HepG2 (cell line): Measurements from ENCODE around the gene EIF4E1B. TPM values are rescaled to one million over a fixed set of nuclear protein-coding genes. Genes with fewer than 3 reads are reported as not detected.

Experiments used
- ATAC-seq: fragments of 200-7000 bp; cut with Tn5 transposase; 3 replicates; pipeline ENCODE4 v1.9.1; 2020; ENCODE audit warnings: mild to moderate bottlenecking, moderate library complexity
- BruUV-seq: library from RNA; stranded (reverse); fragments of 400-500 nt; replicated peaks from 2 replicates; lab custom pipeline; 2021; lab: Mats Ljungman, UMichigan
- CTCF ChIA-PET: fragments of 300-600 bp; formaldehyde crosslinking; extraction: SDS; loops from one replicate; lab custom pipeline; 2021; ENCODE audit warnings: low total read pairs, inconsistent platforms, low intra/inter-chr PET ratio; lab: Yijun Ruan, JAX
- POLR2A ChIA-PET: fragments of 350-600 bp; sonication (Branson Sonifier 250); formaldehyde crosslinking; loops from one replicate; lab custom pipeline; 2020; ENCODE audit warnings: antibody characterized with exemption, inconsistent platforms; lab: Yijun Ruan, JAX
- DNase-seq: peaks from one replicate; pipeline ENCODE4 v3.0.0-alpha.2; 2015; ENCODE audit warnings: low spot score
- FAIRE-seq: peaks from 3 replicates; lab custom pipeline; 2011; peaks lifted over from hg19 to GRCh38; lab: Jason Lieb, UNC
- H2AFZ ChIP-seq: one replicate; pipeline ENCODE4 v1.6.1; 2011; ENCODE audit warnings: low read length, inconsistent platforms
- H3K27ac ChIP-seq: fragments of 300-600 bp; 3 replicates; pipeline ENCODE4 v1.8.0; 2011; ENCODE audit warnings: mixed run types, mild to moderate bottlenecking, mixed read lengths, low read length, inconsistent platforms; ENCODE audit not compliant: insufficient read depth; ENCODE audit errors: extremely low read length
- H3K27me3 ChIP-seq, 2 experiments: fragments of 200-600 bp in 1 of 2; 2 replicates in 1 of 2; 3 replicates in 1 of 2; pipeline versions ENCODE4 v1.6.0 to v1.8.0; 2011; ENCODE audit warnings: low read length in 2 of 2, mild to moderate bottlenecking in 2 of 2, moderate library complexity in 2 of 2, inconsistent platforms in 1 of 2; ENCODE audit not compliant: insufficient read depth in 2 of 2, control insufficient read depth in 1 of 2
- H3K36me3 ChIP-seq, 2 experiments: fragments of 200-600 bp in 1 of 2; replicated peaks in 1 of 2; 2 replicates in 1 of 2; 3 replicates in 1 of 2; pipeline versions ENCODE4 v1.5.1 to v1.8.0; 2011; ENCODE audit warnings: low read length in 2 of 2, inconsistent platforms in 1 of 2; ENCODE audit not compliant: insufficient read depth in 2 of 2, control insufficient read depth in 1 of 2
- H3K4me1 ChIP-seq: 2 replicates; pipeline ENCODE4 v1.5.1; 2012; ENCODE audit warnings: low read length, inconsistent platforms; ENCODE audit not compliant: insufficient read depth
- H3K4me2 ChIP-seq: 2 replicates; pipeline ENCODE4 v1.6.0; 2011; ENCODE audit warnings: low read depth, low read length, inconsistent platforms
- H3K4me3 ChIP-seq, 3 experiments: fragments of 200-600 bp in 1 of 3; sonication (generic), shearing (Covaris generic) in 1 of 3; replicated peaks in 1 of 3; 2 replicates each; pipeline ENCODE4 v1.5.1; 2011 to 2016; ENCODE audit warnings: low read length in 3 of 3, inconsistent platforms in 2 of 3, low read depth in 2 of 3, mild to moderate bottlenecking in 2 of 3, control low read depth in 1 of 3, mixed read lengths in 1 of 3; ENCODE audit not compliant: insufficient read depth in 1 of 3
- H3K79me2 ChIP-seq: one replicate; pipeline ENCODE4 v1.6.1; 2011; ENCODE audit warnings: low read length, inconsistent platforms; ENCODE audit not compliant: insufficient read depth
- H3K9ac ChIP-seq: 2 replicates; pipeline ENCODE4 v1.6.0; 2011; ENCODE audit warnings: mild to moderate bottlenecking, low read depth, low read length, inconsistent platforms; ENCODE audit not compliant: insufficient read depth
- H3K9me3 ChIP-seq: 2 replicates; pipeline ENCODE4 v1.5.1; 2012; ENCODE audit warnings: mild to moderate bottlenecking, low read length
- H4K20me1 ChIP-seq: 2 replicates; pipeline ENCODE4 v1.6.0; 2011; ENCODE audit warnings: inconsistent platforms, mild to moderate bottlenecking, low read length, moderate library complexity; ENCODE audit not compliant: insufficient read depth
- CSRNP2 ChIP-seq: sonication (generic); formaldehyde crosslinking; conservative IDR thresholded peaks from 2 replicates; pipeline ENCODE4 v1.8.0; 2022; ENCODE audit warnings: low read depth, missing genetic modification reagents
- FOXP1 ChIP-seq, 2 experiments: fragments of 450-650 bp in 1 of 2; IDR thresholded peaks; 2 replicates each; pipeline ENCODE4 v1.6.1; 2017 to 2018; ENCODE audit warnings: antibody characterized with exemption in 1 of 2
- MNT ChIP-seq: fragments of 450-650 bp; IDR thresholded peaks from 2 replicates; pipeline ENCODE4 v1.6.1; 2016
- ZNF770 ChIP-seq: sonication (generic); formaldehyde crosslinking; IDR thresholded peaks from 2 replicates; pipeline ENCODE4 v1.5.0; 2020; ENCODE audit warnings: mild to moderate bottlenecking, missing genetic modification reagents
- WGBS: methylation state at CpG from one replicate; pipeline ENCODE4 v1.1.6; 2017; ENCODE audit warnings: low lambda C conversion rate; 5-methylcytosine and 5-hydroxymethylcytosine counted together
- in situ Hi-C: cut with HindIII; loops from 2 replicates; pipeline ENCODE4 v1.10.0; 2017; ENCODE audit warnings: low pct_unique_long_range_greater_than_20kb; ENCODE audit not compliant: extremely low pct_ligation_motif_present
- intact Hi-C: fragments of 100-400 bp; cut with micrococcal nuclease; formaldehyde crosslinking; loops from one replicate; pipeline ENCODE4 v1.10.0; 2022; ENCODE audit not compliant: unreplicated experiment
- polyA plus RNA-seq, 8 experiments: library from polyadenylated mRNA; depleted of rRNA in 3 of 8; stranded (reverse) in 7 of 8; unstranded in 1 of 8; fragments of >200 nt; fragmentation: Illumina TruSeq in 4 of 8; extraction: Trizol in 4 of 8; gene quantifications; 2 replicates each; pipeline versions ENCODE4 v1.2.1 to v1.2.3, GENCODE V29; 2011 to 2016; ENCODE audit warnings: low read depth in 4 of 8, missing spikeins in 1 of 8, mixed read lengths in 1 of 8; ENCODE audit not compliant: insufficient read depth in 1 of 8
- total RNA-seq, 5 experiments: library from RNA; depleted of rRNA; stranded (reverse); fragments of >200 nt; fragmentation: Illumina TruSeq; extraction: Trizol; gene quantifications; 2 replicates each; pipeline ENCODE4 v1.2.3, GENCODE V29; 2016; ENCODE audit warnings: low read depth in 1 of 5

The EIF4E1B gene
- total and polyA plus RNA-seq, 2 of the 13 experiments (the other 11 are each of a cell fraction or from before 2014, with no cell fraction given), result not detected

GRCh38 chr5:176621661-176622079, 8.8 kb upstream of the EIF4E1B start:
- Histone ChIP-seq H3K4me3 (no peak overlapping the region), H3K79me2 (no peaks in the 10 kb centered on the region), H3K36me3 (no peaks in the 10 kb centered on the region), H3K9me3 (no peaks in the 10 kb centered on the region), H4K20me1 (no peaks in the 10 kb centered on the region), H3K9ac (no peak overlapping the region), H2AFZ (no peak overlapping the region)
- WGBS, result 30% methylated on average over 6 of the region's 13 CpGs
- ChIA-PET POLR2A (no interaction called here), CTCF (no interaction called here)
- in situ Hi-C loops (no loop called here), intact Hi-C loops (no loop called here)
- no TSS peak for BruUV-seq
- DNase-seq (no peak), ATAC-seq (no peak)
- TF ChIP-seq CSRNP2 (CRISPR knock-in tag) (no peak), MNT (peak; percentile 40; the same call in 1 of the 2 replicates), FOXP1 (IDR thresholded peaks at IDR 0.05) (no peak), FOXP1 (CRISPR knock-in tag; IDR thresholded peaks at IDR 0.05) (no peak), ZNF770 (CRISPR knock-in tag) (no peak)
- TF ChIP-seq, all 625 proteins: peak for 1
- H3K27ac ChIP-seq, result no peak overlapping the region
- no peaks in the 10 kb centered on the region for H3K4me1 ChIP-seq
- peaks cover 15 to 81% of the 10 kb centered on the region in 2 experiments for H3K27me3 ChIP-seq
- H3K4me2 ChIP-seq, result no peak overlapping the region
- FAIRE-seq, result no peak
